Activated naive CD8-positive, alpha-beta T cell treated with anti-CD3 and anti-CD28 coated beads for 36 hours (primary cell): ENCODE data around the gene SNU13. TPM values are rescaled to one million over a fixed set of nuclear protein-coding genes. Genes with fewer than 3 reads are reported as not detected.
A peak's percentile ranks its signal among the peaks of the same experiment; 100 is the strongest.
"Not testable (repeated sequence)": the region's sequence is repeated elsewhere in the genome, so short reads cannot be mapped to it uniquely, and the experiment has no call there.

ENCODE experiments used
- DNase-seq: peaks from one replicate; pipeline ENCODE4 v3.0.0; 2021
- H3K27ac Mint-ChIP-seq: one replicate; pipeline ENCODE4 v1.8.0; 2022; ENCODE audit warnings: mild to moderate bottlenecking, moderate library complexity, mixed read lengths
- H3K27me3 Mint-ChIP-seq: one replicate; pipeline ENCODE4 v1.8.0; 2022; ENCODE audit warnings: mild to moderate bottlenecking, mixed read lengths
- H3K36me3 Mint-ChIP-seq: one replicate; pipeline ENCODE4 v1.8.0; 2021; ENCODE audit warnings: mild to moderate bottlenecking, mixed read lengths
- H3K4me1 Mint-ChIP-seq: one replicate; pipeline ENCODE4 v1.8.0; 2021; ENCODE audit warnings: mixed read lengths
- H3K4me3 Mint-ChIP-seq: one replicate; pipeline ENCODE4 v1.8.0; 2022; ENCODE audit warnings: mild to moderate bottlenecking, moderate library complexity, mixed read lengths
- H3K9me3 Mint-ChIP-seq: one replicate; pipeline ENCODE4 v1.8.0; 2022; ENCODE audit warnings: mixed read lengths
- total RNA-seq, 2 experiments: library from RNA; stranded (reverse); gene quantifications; one replicate each; pipeline ENCODE4 v1.2.3, GENCODE V29; 2021

SNU13 gene
- total RNA-seq, 2 experiments from 2014 or later, result 339 to 357 TPM

DNA sequence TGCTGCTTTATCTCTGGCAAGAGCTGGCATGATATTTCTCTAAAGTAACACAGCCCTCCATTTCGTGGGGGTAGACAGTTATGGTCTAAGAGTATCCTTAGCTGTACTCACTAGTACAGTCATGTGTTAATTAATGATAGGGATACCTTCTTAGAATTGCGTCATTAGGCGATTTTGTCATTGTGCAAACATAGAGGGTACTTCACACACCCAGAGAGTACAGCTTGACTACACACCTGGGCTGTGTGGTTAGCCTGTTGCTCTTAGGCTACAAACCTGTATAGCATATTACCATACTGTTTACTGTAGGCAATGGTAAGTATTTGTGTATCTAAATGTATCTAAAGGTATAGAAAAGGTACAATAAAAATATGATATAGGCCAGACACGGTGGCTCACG, 50.5 kb downstream of the SNU13 start:
- Mint-ChIP-seq H3K4me1 (peaks cover 6% of the 10 kb centered on the region), H3K9me3 (no peaks in the 10 kb centered on the region), H3K4me3 (no peak overlapping the region), H3K36me3 (peaks cover 38% of the 10 kb centered on the region), H3K27ac (no peak overlapping the region), H3K27me3 (no peaks in the 10 kb centered on the region)
- DNase-seq, result no peak

GRCh38 chr22:41637623-41638022, 51.0 kb downstream of the SNU13 start:
- not testable (repeated sequence) for H3K4me3 Mint-ChIP-seq, H3K9me3 Mint-ChIP-seq, H3K27ac Mint-ChIP-seq, H3K4me1 Mint-ChIP-seq, H3K27me3 Mint-ChIP-seq, DNase-seq
- H3K36me3 Mint-ChIP-seq, result peaks cover 34% of the 10 kb centered on the region

DNA sequence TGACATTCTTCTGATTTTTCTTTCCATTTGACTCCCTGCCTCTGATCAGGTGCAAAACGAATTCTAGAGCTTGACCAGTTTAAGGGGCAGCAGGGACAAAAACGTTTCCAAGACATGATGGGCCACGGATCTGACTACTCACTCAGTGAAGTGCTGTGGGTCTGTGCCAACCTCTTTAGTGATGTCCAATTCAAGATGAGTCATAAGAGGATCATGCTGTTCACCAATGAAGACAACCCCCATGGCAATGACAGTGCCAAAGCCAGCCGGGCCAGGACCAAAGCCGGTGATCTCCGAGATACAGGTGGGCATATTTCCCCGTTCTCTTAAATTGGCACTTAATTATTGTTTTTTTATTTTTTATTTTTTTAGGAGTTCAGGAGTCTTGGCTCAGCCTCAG, 52.2 kb downstream of the SNU13 start:
- H3K9me3 Mint-ChIP-seq, result no peaks in the 10 kb centered on the region
- peaks cover 34% of the 10 kb centered on the region for H3K36me3 Mint-ChIP-seq
- H3K27me3 Mint-ChIP-seq, result no peaks in the 10 kb centered on the region
- no peak overlapping the region for H3K4me3 Mint-ChIP-seq
- no peak for DNase-seq
- no peak overlapping the region for H3K27ac Mint-ChIP-seq
- peaks cover 6% of the 10 kb centered on the region for H3K4me1 Mint-ChIP-seq

DNA sequence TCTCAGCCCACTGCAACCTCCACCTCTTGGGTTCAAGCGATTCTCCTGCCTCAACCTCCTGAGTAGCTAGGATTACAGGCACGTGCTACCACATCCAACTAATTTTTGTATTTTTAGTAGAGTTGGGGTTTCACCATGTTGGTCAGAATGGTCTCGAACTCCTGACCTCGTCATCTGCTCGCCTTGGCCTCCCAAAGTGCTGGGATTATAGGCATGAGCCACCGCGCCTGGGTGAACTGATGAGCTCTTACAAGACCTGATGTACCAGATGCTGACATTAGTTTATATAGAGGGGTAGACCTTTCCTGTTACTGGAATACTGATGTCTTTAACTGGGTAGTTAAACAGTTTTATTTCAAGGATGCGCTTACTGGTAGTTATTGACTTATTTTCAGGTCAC, 54.1 kb downstream of the SNU13 start:
- not testable (repeated sequence) for DNase-seq, H3K4me3 Mint-ChIP-seq, H3K27me3 Mint-ChIP-seq, H3K4me1 Mint-ChIP-seq, H3K9me3 Mint-ChIP-seq, H3K27ac Mint-ChIP-seq
- H3K36me3 Mint-ChIP-seq, result peaks cover 33% of the 10 kb centered on the region

- not testable (repeated sequence) for H3K4me1 Mint-ChIP-seq, DNase-seq, H3K27me3 Mint-ChIP-seq, H3K9me3 Mint-ChIP-seq, H3K4me3 Mint-ChIP-seq
- peaks cover 48% of the 10 kb centered on the region for H3K36me3 Mint-ChIP-seq
- H3K27ac Mint-ChIP-seq, result peak overlapping the region; percentile 11
Measured at GRCh38 chr22:41631615-41632014, 57.1 kb downstream of the SNU13 start.

DNA sequence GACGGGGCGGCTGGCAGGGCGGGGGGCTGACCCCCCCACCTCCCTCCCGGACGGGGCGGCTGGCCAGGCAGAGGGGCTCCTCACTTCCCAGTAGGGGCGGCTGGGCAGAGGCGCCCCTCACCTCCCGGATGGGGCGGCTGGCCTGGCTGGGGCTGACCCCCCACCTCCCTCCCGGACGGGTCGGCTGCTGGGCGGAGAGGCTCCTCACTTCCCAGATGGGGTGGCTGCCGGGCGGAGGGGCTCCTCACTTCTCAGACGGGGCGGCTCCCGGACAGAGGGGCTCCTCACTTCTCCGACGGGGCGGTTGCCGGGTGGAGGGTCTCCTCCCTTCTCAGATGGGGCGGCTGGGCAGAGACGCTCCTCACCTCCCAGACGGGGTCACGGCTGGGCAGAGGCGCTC, 57.6 kb downstream of the SNU13 start:
- not testable (repeated sequence) for DNase-seq, H3K4me1 Mint-ChIP-seq, H3K27me3 Mint-ChIP-seq, H3K27ac Mint-ChIP-seq, H3K4me3 Mint-ChIP-seq, H3K9me3 Mint-ChIP-seq
- H3K36me3 Mint-ChIP-seq, result peaks cover 44% of the 10 kb centered on the region

DNA sequence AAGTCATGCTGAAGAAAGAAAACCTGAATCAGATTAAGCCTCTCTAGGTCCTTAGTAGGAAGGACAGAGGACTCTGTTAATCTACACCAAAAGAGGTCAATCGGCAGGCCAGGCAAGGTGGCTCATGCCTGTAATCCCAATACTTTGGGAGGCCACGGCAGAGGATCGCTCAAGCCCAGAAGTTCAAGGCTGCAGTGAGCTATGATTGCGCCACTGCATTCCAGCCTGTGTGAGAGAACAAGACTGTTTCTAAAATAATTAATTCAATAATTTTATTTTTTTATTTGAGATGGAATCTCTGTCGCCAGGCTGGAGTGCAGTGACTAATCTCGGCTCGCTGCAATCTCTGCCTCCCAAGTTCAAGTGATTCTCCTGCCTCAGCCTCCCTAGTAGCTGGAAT, 63.1 kb downstream of the SNU13 start:
- Mint-ChIP-seq H3K27me3 (no peaks in the 10 kb centered on the region), H3K9me3 (no peaks in the 10 kb centered on the region), H3K4me1 (peaks cover 18% of the 10 kb centered on the region), H3K4me3 (no peak overlapping the region), H3K36me3 (peaks cover 52% of the 10 kb centered on the region), H3K27ac (no peak overlapping the region)
- DNase-seq, result no peak

Other genes with a start within 250 kb of the SNU13 start
- gene TOB2, start 242.1 kb downstream of the SNU13 start, total RNA-seq, result 10 to 100 TPM; 33.9 to 34.8 TPM
- gene PHF5A, start 220.2 kb downstream of the SNU13 start, total RNA-seq, result 100 to 1,000 TPM; 114 to 117 TPM
- gene ACO2, start 219.8 kb downstream of the SNU13 start, total RNA-seq, result 100 to 1,000 TPM; 107 to 109 TPM
- 10 to 100 TPM; 69.2 to 70.1 TPM for gene POLR3H, start 144.4 kb downstream of the SNU13 start, total RNA-seq
- not detected for gene CSDC2, start 127.9 kb downstream of the SNU13 start, total RNA-seq
- 10 to 100 TPM; 24.3 to 26.9 TPM for gene PMM1, start 99.0 kb downstream of the SNU13 start, total RNA-seq
- 10 to 100 TPM; 67.0 to 78.8 TPM for gene DESI1, start 67.8 kb downstream of the SNU13 start, total RNA-seq
- gene XRCC6, start 67.6 kb downstream of the SNU13 start, total RNA-seq, result 100 to 1,000 TPM; 498 to 502 TPM
- gene MEI1, start 10.6 kb upstream of the SNU13 start, total RNA-seq, result 10 to 100 TPM; 23.4 to 28.8 TPM
- 10 to 100 TPM; 14.4 to 15.8 TPM for gene CCDC134, start 111.8 kb upstream of the SNU13 start, total RNA-seq
- gene SREBF2, start 144.2 kb upstream of the SNU13 start, total RNA-seq, result 10 to 100 TPM; 68.1 to 74.8 TPM
- gene SHISA8, start 226.2 kb upstream of the SNU13 start, total RNA-seq, result under 1 TPM; 0.56 to 0.68 TPM
- gene TNFRSF13C, start 237.9 kb upstream of the SNU13 start, total RNA-seq, result 1 to 10 TPM; 2.2 to 2.3 TPM